ENCODE measurements around the gene ANKRD13D. TPM values are rescaled to one million over a fixed set of nuclear protein-coding genes. Genes with fewer than 3 reads are reported as not detected.

ANKRD13D gene
- total and polyA plus RNA-seq, 12 donors = 8.7 to 205 (median 40.4) TPM

- no peaks in the 10 kb centered on the region for H3K9me3 ChIP-seq (replicated peaks in 1 of 3)
- peak; percentile 61 to 75 (median 70) for DNase-seq
- no peaks in the 10 kb centered on the region for H3K27me3 ChIP-seq
- 0 to 1% (median 1%) methylated on average over 5 to 65 of the region's 65 CpGs for WGBS, 4 donors
- TF ChIP-seq POLR2A (IDR thresholded peaks at IDR 0.05) (peak in 1 of 2 donors; percentile 30), CTCF (IDR thresholded peaks at IDR 0.05) (no peak)
- H3K4me1 ChIP-seq (replicated peaks in 1 of 2) = peaks cover 15 to 21% of the 10 kb centered on the region in 2 donors
- intact Hi-C loops (cut with DNase I) = loop anchor here in 1 of 2 donors (5.0 kb wide), 1 partner anchor 36 kb away; the partner anchor contains the start of gene GRK2
- H3K4me3 ChIP-seq = peak within 1 kb of the TSS; percentile 26 to 93 (median 72)
- H3K27ac ChIP-seq = peak within 1 kb of the TSS in 3 of 5 donors; percentile 0 to 68 (median 8)
- H3K36me3 ChIP-seq (replicated peaks in 1 of 2) = peaks cover 0 to 30% of the 10 kb centered on the region in 2 donors
These were observed 14.2 kb downstream of the ANKRD13D start, which contains the start of gene SSH3 for GRCh38 chr11:67303132-67303834. Gene SSH3, plus strand, starts transcription at chr11:67303530. Its CDS starts 96 bp downstream, at chr11:67303626.

- H3K27ac ChIP-seq = peak overlapping the region in 3 of 5 donors; percentile 0 to 68 (median 8)
- TF ChIP-seq CTCF (IDR thresholded peaks at IDR 0.05) (no peak), POLR2A (IDR thresholded peaks at IDR 0.05) (no peak)
- WGBS, 4 donors = 0 to 5% (median 3%) methylated on average over 1 to 43 of the region's 43 CpGs; no CpG with 5 or more reads in 1 of the 4 donors
- no peaks in the 10 kb centered on the region for H3K9me3 ChIP-seq (replicated peaks in 1 of 3)
- no peaks in the 10 kb centered on the region for H3K27me3 ChIP-seq
- peaks cover 0 to 31% of the 10 kb centered on the region in 2 donors for H3K36me3 ChIP-seq (replicated peaks in 1 of 2)
- H3K4me3 ChIP-seq = peak overlapping the region; percentile 26 to 93 (median 72)
- H3K4me1 ChIP-seq (replicated peaks in 1 of 2) = peaks cover 15 to 21% of the 10 kb centered on the region in 2 donors
- peak in 6 of 7 donors; percentile 24 to 54 (median 28) for DNase-seq
- intact Hi-C loops (cut with DNase I) = loop anchor here in 1 of 2 donors (5.0 kb wide), 1 partner anchor 37 kb away; the partner anchor contains the start of gene GRK2
These were observed 14.8 kb downstream of the ANKRD13D start for GRCh38 chr11:67303835-67304411.

GRCh38 chr11:67304511-67305113, 15.5 kb downstream of the ANKRD13D start:
- TF ChIP-seq CTCF (IDR thresholded peaks at IDR 0.05) = no peak
- TF ChIP-seq POLR2A (IDR thresholded peaks at IDR 0.05) = no peak
- DNase-seq = peak in 5 of 7 donors; percentile 7 to 50 (median 15)
- intact Hi-C loops (cut with DNase I) = loop anchor here in 1 of 2 donors (5.0 kb wide), 1 partner anchor 37 kb away; the partner anchor contains the start of gene GRK2
- Histone ChIP-seq H3K4me3 (peak overlapping the region in 1 of 4 donors; percentile 85), H3K27me3 (no peaks in the 10 kb centered on the region), H3K9me3 (replicated peaks in 1 of 3) (no peaks in the 10 kb centered on the region), H3K27ac (peak overlapping the region in 1 of 5 donors; percentile 68), H3K36me3 (replicated peaks in 1 of 2) (peaks cover 0 to 31% of the 10 kb centered on the region in 2 donors), H3K4me1 (replicated peaks in 1 of 2) (peaks cover 15 to 21% of the 10 kb centered on the region in 2 donors)
- WGBS, 4 donors = 89 to 90% (median 90%) methylated on average over 9 to 14 of the region's 14 CpGs
